HG03097 (cell line): Measurements from ENCODE around the gene GCG.

Source experiments
- ATAC-seq: cut with Tn5 transposase; IDR thresholded peaks from one replicate; pipeline ENCODE4 v1.9.1; 2021; ENCODE audit not compliant: unreplicated experiment, low FRiP score

Gene GCG

DNA sequence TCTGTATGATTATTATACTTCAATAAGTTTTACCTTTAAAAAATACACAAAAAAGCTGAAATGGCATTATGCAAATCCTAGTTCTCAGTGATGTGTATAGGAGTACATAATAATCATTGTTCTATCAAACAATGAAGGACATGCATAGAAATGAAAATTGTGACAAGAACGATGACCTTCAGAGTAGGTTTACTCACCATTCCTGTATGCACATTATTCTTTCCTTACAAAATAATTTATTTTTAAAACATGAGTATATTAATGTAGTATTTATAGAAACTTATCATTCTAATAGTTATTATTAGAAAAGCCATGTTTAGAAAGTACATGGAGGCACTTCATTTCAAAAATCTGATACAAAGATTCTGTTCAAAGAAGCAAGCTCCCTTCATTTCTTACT lies 45.3 kb downstream of the GCG start:
- no peak for ATAC-seq

DNA sequence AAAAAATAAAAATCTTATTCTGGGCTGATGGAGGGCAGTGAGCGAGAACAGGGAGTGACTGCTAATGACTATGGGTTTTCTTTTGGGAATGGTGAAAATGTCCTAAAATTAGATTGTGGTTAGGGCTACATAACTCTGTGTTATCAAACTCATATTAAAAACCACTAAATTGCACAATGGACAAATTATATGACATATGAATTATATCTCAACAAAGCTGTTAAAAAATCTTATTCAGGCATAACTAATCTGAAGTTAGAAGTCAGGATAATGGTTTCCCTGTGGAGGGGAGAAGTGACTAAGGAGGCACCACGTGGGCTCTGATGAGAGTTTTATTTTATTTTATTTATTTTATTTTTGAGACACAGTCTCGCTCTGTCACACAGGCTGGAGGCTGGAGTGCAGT lies 45.9 kb downstream of the GCG start:
- ATAC-seq: no peak

- no peak for ATAC-seq
Observed at GRCh38 chr2:162103443-162104009, 48.5 kb downstream of the GCG start.

DNA sequence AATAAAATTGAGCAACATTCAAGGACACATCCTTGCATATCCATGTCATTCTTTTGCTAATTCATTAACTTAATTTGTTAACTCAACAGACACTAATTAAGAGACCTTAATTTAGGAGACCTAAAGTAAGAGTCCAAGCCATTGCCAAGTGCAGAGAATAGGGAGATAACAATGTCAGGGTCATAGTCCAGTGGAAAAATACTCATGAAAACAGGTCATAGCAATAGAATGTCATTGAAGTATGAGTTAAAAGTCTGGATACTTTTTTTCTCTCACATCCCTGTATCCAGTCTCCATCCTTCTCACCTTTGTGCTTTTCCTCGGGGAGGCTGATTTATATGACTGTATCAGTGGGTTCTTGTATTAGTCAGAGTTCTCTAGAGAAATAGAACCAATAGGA lies 51.5 kb downstream of the GCG start:
- no peak for ATAC-seq

DNA sequence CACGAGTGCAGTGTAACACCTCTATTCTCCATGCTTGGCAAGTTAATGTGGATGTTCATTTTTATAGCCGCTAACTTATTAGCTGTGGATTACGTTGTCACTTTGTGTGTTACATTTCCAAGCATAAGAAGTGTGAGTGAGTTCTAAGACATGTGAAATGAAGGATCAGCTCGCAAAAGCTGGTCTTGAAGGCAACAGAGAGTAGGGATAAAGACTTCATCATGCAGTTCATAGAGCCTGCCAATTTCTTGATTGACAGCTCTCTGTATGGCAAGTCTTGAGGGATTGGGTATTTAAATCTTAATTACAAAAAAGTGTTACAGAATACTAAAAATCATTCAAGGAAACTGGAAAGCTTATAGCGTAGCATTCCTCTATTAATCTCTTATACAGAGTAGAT lies 52.2 kb downstream of the GCG start:
- no peak for ATAC-seq
